Measurements from ENCODE around the gene AP4B1.
"Not testable (repeated sequence)": the region's sequence is repeated elsewhere in the genome, so short reads cannot be mapped to it uniquely, and the experiment has no call there.

AP4B1 gene

GRCh38 chr1:113855630-113856400 lies 48.8 kb downstream of the AP4B1 start:
- no peak for DNase-seq

- DNase-seq = no peak
Measured at GRCh38 chr1:113854234-113854633, 50.4 kb downstream of the AP4B1 start.

DNA sequence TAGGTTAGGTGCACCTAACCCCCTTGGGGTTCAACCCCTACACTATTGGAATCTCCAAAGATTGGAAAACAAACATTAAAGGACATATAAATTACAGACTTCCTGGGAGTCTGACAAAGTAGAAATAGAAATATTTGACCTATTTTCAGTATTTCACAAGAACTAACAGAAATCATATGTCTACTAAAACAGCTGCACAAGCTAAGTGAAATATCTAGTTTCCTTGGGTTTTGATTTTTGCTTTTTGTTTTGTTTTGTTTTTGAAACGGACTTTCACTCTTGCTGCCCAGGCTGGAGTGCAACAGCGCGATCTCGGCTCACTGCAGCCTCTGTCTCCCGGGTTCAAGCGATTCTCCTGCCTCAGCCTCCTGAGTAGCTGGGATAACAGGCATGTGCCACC lies 51.9 kb downstream of the AP4B1 start:
- DNase-seq = not testable (repeated sequence)

GRCh38 chr1:113850127-113850796 lies 54.3 kb downstream of the AP4B1 start:
- DNase-seq = peak in 1 of 2 donors; percentile 35

- no peak for DNase-seq
Measured at GRCh38 chr1:113849072-113849471, 55.5 kb downstream of the AP4B1 start.

GRCh38 chr1:113846391-113847035 lies 58.1 kb downstream of the AP4B1 start:
- DNase-seq = no peak

Measured in CD4-positive, alpha-beta T cell treated with Interferon alpha-2 for 1 hour (primary cell).